HG03175 (cell line): ENCODE measurements around the gene MRPL30.
"Not testable (repeated sequence)": the region's sequence is repeated elsewhere in the genome, so short reads cannot be mapped to it uniquely, and the experiment has no call there.

Experiments
- ATAC-seq: cut with Tn5 transposase; IDR thresholded peaks from one replicate; pipeline ENCODE4 v1.9.1; 2021; ENCODE audit warnings: mild to moderate bottlenecking, moderate library complexity; ENCODE audit not compliant: unreplicated experiment

The MRPL30 gene

DNA sequence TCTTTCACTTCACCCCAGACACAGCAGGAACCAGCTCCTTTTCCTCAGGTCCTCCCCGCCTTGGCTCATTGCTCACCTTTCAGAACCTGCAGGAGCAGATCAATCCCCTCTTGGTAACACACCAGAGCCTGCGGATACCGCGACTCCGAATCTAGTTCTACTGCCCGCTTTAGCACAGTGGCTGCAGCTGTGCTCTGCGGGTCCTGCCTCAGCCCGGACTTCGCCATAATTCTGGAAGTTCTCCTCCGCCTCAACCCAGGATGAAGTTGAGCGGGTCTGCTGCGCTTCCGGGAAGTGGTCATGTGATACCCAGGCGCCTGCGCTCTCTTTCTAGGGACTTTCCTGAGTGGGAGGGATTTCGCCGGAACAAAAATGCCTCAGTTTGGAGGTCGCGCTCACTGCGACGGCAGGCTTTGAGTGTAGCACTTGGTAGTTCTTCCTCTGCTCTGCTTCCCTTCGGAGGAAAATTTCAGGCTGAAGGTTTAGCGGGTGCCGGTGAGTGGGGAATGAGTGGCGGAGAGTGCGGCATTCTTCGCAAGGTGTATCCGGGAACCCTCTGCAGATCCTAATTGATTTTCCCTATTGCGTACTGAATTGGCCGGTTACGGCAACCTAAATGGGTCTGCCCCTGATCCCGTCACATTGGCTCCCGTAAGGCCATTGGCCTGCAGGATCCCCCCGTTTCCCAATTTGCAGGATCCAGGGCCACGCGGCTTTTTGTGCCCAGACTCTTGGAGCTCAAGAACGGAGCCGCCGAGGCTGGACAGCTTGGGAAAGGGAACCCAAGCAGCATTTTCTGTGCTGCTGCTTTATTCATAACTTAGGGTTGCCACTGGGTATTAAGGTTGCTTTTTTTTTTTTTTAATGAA, at the start of gene MRPL30, which contains the start of gene MITD1:
Gene MRPL30, plus strand, starts transcription at position 430 of the 869 bp plus-strand sequence. CDS start 5,020 bp downstream, outside the sequence.
Gene MITD1, minus strand, starts transcription at position 304 of the 869 bp plus-strand sequence. Its CDS starts 77 bp downstream, at position 227.
- ATAC-seq, result peak; percentile 93

- ATAC-seq, result not testable (repeated sequence)
Observed at GRCh38 chr2:99135044-99135556, 45.9 kb upstream of the MRPL30 start.

DNA sequence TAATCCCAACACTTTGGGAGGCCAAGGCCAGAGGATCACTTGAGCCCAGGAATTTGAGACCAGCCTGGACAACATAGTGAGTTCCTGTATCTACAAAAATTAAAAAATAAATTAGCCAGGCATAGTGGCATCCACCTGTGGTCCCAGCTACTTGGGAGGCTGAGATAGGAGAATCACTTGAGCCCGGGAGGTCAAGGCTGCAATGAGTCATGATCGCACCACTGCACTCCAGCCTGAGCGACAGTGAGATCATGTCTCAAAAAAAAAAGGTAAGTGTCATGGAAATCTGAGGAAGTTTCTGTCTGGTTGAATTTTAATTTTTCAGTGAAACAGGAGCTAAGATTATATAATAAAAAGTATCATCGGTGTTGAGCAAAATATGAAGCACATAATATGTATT, 42.0 kb upstream of the MRPL30 start:
- ATAC-seq, result no peak

DNA sequence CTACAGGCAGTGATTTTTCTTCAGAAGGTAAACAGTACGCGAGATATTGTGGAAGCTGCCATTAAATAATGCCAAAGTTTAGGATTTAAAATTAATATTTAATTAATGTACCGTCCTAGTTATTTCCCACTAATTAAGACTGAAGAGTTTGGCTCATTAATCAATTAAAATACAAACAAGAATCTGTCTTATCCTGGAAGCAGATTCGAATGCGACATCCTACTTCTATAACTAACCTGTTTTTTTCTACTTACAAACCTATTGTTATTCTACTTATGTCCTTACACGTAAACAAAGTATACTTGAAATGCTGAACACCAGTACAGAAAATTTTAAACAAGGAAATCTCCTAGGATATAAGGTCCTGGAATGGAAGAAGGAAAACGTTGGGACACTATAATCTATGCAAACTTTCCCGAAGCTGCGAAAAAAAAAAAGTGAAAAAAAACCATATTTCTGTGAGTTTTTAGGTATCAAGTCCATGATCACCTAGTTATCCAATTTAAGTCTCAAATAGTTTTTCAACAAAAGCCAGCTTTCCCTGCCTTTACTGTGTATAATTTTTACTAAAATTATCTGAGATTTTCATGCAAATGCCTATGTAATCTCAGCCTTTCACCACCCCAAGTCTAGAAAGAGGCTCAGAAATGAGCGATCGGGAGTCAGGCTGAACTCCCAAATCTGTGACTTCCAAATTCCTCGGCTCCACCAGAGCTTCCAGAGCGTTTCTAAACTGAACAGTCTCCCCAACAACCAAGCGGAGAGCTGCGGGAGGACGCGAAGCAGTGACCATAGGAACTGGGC, 40.7 kb upstream of the MRPL30 start:
- ATAC-seq, result no peak

GRCh38 chr2:99140860-99141109, 40.2 kb upstream of the MRPL30 start:
- ATAC-seq, result peak; percentile 36

DNA sequence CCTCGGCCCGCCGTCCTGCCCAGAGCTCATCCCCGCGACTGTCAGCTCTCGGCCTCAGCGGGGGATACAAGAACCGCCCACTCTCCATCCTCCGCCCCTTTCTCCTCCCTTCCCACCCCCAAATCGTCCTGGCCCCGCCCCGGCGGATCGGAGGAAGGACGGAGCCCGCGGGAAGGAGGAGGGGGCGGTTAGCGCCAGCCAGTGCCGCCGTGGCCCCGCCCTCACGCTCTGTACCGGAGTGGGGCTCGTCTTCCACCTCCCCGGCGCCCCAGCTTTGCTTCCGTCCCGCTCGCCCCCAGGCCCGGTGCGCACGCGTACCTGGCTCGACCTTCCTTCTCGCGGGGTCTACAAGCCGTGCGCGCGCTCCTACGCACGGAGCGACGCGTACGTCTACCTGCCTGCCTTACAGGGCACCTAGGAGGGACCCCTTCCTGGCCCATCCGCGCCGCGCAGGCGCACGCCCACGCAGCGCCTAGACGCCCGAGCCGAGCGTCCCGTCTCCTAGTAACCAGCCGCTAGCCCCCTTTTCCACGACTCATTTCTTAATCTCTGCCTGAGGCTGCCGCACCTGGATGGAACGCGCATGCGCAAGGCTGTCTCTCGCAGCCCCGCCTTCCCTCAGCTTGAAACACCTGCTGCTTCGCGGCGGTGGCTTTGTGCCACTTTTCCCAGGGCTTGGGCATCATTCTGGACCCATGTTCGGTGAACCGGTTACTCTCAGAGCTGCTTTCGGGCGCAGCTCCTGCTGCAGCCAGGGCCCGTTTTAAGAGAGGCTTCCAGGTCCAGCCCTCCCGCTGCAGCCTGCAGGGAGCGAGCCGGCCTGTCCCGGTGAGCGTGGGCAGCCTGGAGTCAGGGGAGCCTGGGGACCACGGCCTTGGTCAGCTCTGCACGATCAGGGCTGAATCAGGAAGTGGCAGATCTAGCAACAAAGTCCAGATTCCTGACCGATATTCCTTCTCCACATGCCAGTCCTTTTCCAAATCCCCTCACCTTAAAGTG, 39.6 kb upstream of the MRPL30 start, which contains the start of gene C2orf15:
Gene C2orf15, plus strand, starts transcription at position 598 of the 999 bp plus-strand sequence. CDS start 8,852 bp downstream, outside the sequence.
- peak; percentile 86 for ATAC-seq

GRCh38 chr2:99150706-99151105, 30.3 kb upstream of the MRPL30 start:
- ATAC-seq, result no peak

- no peak for ATAC-seq
Observed at GRCh38 chr2:99152199-99152895, 28.6 kb upstream of the MRPL30 start.

DNA sequence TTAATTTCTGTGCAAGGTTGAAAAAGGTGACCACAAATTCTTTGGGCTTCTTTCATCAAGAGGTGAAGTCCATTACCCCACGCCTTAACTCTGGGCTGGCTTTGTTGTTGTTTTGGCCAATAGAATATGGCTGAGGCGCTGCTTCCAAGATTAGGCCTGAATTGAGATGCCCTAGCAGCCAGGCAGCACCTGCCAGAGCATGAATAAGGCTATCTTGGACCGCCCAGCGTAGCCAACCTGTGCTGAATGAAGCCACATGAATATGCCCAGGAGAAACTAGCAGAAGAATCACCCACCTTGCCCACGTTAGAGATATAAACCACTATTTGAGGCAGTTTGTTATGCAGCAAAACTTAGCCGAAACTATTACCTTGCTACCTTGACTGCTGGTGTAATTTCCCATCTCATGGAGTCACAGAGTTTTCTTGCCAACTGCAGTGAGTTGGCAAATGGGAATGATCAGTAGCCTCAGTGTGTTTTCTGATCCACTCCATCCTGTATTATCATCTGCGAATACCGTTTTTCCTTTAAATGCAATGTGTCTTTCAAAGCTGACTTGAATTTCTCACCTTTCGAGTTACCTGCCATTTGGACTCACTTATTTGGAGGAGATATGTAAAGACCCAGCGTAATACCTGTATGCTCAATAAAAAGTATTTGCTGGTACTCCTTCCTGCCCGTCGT, 26.9 kb upstream of the MRPL30 start:
- no peak for ATAC-seq

- ATAC-seq, result peak; percentile 97
Observed at GRCh38 chr2:99154643-99155536, 26.1 kb upstream of the MRPL30 start, which contains the start of the genes LIPT1 and TSGA10. LIPT1 (plus strand) TSS chr2:99154967; CDS start chr2:99161958, 6,991 bp downstream. TSGA10 (minus strand) TSS chr2:99154942; CDS start chr2:99109439, 45,503 bp downstream.

DNA sequence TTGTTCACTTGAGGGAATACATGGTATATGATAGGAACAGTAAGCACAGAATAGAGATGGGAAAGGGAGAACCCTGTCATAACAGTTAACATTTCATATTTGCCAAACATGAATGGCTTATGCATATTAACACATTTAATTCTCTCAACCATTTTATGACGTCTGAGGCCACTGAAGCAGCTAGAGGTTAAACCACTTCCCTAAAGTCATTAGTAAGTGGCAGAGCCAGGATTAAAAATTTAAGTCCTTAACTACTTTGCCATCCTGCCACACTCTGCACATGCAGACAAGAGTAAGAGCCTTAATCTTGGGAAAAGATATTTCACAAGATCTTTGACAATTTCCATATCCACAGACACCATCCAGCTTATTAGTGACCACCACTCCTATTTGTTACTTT, 24.1 kb upstream of the MRPL30 start:
- ATAC-seq, result no peak

- ATAC-seq, result no peak
Observed at GRCh38 chr2:99158599-99158998, 22.4 kb upstream of the MRPL30 start.

GRCh38 chr2:99159594-99159993, 21.4 kb upstream of the MRPL30 start:
- ATAC-seq, result no peak

- ATAC-seq, result no peak
Observed at GRCh38 chr2:99166218-99166617, 14.8 kb upstream of the MRPL30 start.

DNA sequence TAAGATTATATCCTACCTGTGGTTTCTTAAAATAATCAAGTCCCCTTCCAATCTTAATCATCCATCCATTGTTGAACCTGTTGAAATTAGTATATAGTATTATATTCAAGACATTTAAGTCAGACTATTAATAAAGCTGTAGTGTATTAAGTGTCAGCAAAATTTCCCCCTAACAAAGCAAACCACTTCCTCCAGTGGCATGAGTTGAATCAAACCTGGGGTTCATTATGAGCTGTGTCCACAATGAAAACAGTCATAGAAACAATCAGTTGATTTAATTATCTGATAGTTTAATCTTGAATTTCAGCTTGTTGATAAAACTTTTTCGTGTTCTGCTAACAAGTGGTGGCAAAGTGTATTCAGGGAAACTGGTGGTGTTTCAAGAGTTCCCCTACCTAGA, 11.4 kb upstream of the MRPL30 start:
- ATAC-seq, result no peak

- ATAC-seq, result no peak
Observed at GRCh38 chr2:99171377-99172140, 9.4 kb upstream of the MRPL30 start.

DNA sequence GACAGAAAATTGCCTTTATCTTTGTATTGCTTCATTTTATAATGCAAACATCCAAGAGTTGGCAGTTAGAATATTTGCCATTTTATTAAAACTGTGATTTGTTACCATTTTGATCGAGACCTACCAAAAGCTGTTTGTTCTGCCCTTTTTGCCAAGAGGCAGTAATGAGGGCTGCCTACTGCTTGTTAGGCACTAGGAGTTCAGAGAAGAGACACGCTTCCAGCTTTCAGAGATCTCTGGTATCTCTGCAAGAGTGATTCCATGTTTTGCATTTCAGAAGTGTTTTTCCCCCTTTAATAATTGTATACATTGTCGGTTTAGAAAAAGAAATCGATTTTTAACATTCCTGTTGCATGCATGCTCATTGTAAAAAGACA, 628 bp downstream of the MRPL30 start:
- ATAC-seq, result no peak
